Measurements from ENCODE around the gene HEG1. TPM values are rescaled to one million over a fixed set of nuclear protein-coding genes. Genes with fewer than 3 reads are reported as not detected.
A peak's percentile ranks its signal among the peaks of the same experiment; 100 is the strongest.

HEG1 gene
- total and polyA plus RNA-seq, 2 experiments from 2014 or later, result 27.2 to 27.3 TPM

DNA sequence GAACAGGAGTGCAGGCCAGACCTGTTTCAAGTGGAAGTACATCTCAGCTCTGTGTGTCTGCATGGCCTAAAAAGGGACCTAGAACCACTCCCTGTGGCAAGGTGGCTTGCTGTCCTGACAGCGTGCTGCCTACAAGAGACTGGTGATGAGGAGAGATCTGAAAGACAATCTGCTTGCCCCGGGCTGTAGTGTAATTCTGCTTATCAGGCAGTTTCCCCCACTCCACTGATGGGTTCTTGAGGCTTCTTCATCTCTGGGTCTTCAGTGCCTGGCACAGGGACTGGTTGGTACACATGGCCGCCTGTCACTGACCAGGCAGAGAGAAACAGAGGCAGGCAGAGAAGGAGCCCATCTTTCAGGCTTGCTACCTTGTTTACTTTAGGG lies 57.6 kb downstream of the HEG1 start:
- H3K9me2 ChIP-seq (replicated peaks; ENCODE audit: insufficient read depth), result no peaks in the 10 kb centered on the region
- H3K27ac ChIP-seq, result no peak overlapping the region
- no peaks in the 10 kb centered on the region for H3K36me3 ChIP-seq (replicated peaks; ENCODE audit: insufficient read depth, low read depth)
- no peaks in the 10 kb centered on the region for H4K20me1 ChIP-seq (ENCODE audit: insufficient read depth, poor library complexity, severe bottlenecking)
- peaks cover 18% of the 10 kb centered on the region for H3K4me1 ChIP-seq (ENCODE audit: insufficient read depth)
- no peak overlapping the region for H3K4me2 ChIP-seq
- DNase-seq (ENCODE audit: low spot score), result no peak
- TF ChIP-seq EZH2 (IDR thresholded peaks at IDR 0.05; ENCODE audit: borderline replicate concordance) (no peak), EZH2phosphoT487 (IDR thresholded peaks at IDR 0.05; ENCODE audit: low read depth, severe bottlenecking, unreplicated experiment) (no peak)
- TF ChIP-seq, protein P1, sequence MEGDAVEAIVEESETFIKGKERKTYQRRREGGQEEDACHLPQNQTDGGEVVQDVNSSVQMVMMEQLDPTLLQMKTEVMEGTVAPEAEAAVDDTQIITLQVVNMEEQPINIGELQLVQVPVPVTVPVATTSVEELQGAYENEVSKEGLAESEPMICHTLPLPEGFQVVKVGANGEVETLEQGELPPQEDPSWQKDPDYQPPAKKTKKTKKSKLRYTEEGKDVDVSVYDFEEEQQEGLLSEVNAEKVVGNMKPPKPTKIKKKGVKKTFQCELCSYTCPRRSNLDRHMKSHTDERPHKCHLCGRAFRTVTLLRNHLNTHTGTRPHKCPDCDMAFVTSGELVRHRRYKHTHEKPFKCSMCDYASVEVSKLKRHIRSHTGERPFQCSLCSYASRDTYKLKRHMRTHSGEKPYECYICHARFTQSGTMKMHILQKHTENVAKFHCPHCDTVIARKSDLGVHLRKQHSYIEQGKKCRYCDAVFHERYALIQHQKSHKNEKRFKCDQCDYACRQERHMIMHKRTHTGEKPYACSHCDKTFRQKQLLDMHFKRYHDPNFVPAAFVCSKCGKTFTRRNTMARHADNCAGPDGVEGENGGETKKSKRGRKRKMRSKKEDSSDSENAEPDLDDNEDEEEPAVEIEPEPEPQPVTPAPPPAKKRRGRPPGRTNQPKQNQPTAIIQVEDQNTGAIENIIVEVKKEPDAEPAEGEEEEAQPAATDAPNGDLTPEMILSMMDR (IDR thresholded peaks at IDR 0.05; ENCODE audit: poor library complexity), result no peak
- H3K9me3 ChIP-seq (ENCODE audit: low read depth), result no peaks in the 10 kb centered on the region
- H2AFZ ChIP-seq, result no peak overlapping the region
- H3K4me3 ChIP-seq, result no peak overlapping the region
- H3K79me2 ChIP-seq, result no peaks in the 10 kb centered on the region
- 100% methylated on average over 3 of the region's 3 CpGs for WGBS (ENCODE audit: low lambda C conversion rate, missing lambda C conversion rate)
- H3K27me3 ChIP-seq, result no peaks in the 10 kb centered on the region

DNA sequence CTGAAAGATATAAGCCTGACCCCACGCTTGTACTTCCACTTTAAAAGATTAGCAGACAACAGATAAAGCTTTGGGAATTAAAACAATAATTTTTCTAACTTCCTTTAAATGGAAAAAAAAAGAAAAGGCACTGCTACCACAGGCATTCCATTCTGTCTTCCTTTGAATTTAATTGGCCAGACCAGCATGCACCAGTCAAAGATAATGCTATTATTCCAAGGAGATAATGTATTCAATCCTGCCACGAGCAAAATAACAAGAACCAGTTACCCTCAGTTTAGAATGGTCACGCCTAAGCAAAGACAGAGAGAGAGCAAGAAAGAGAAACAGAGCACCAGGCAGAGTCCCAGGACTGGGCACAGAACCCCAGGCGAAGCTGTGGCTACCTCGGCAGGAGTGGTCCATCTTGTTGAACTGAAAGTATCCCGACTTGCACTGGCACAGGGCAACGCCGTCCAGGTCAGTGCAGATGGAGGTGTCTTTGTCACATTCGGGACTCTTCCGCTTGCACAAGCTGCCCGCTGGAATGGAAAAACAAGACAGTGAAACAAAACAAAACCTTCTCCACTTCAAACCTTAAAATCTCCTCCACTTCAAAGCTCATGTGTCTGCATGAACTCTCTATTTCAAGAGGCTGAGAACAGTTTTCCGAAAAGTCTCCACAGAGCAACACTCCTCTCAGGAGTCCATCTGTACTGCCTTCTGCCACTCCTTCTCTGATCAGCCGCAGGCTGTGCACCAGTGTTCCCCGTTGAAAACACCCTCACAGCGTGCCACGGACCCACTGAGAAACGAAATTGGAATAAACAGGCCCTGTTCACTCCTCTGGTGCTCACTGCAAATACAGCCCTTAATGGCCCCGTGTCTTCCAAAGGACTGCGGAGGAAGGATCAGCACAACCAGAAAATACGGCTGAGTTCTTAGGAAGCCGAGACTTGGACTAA lies 58.2 kb downstream of the HEG1 start:
- H3K4me1 ChIP-seq (ENCODE audit: insufficient read depth), result peaks cover 14% of the 10 kb centered on the region
- no peak overlapping the region for H3K4me3 ChIP-seq
- no peak overlapping the region for H3K27ac ChIP-seq
- no peaks in the 10 kb centered on the region for H3K79me2 ChIP-seq
- TF ChIP-seq, protein P1 (IDR thresholded peaks at IDR 0.05; ENCODE audit: poor library complexity), result no peak
- WGBS (ENCODE audit: low lambda C conversion rate, missing lambda C conversion rate), result 89% methylated on average over 21 of the region's 21 CpGs
- no peaks in the 10 kb centered on the region for H3K36me3 ChIP-seq (replicated peaks; ENCODE audit: insufficient read depth, low read depth)
- H3K9me2 ChIP-seq (replicated peaks; ENCODE audit: insufficient read depth), result no peaks in the 10 kb centered on the region
- no peak overlapping the region for H3K4me2 ChIP-seq
- no peak overlapping the region for H2AFZ ChIP-seq
- no peaks in the 10 kb centered on the region for H3K27me3 ChIP-seq
- no peaks in the 10 kb centered on the region for H4K20me1 ChIP-seq (ENCODE audit: insufficient read depth, poor library complexity, severe bottlenecking)
- no peaks in the 10 kb centered on the region for H3K9me3 ChIP-seq (ENCODE audit: low read depth)
- no peak for DNase-seq (ENCODE audit: low spot score)

DNA sequence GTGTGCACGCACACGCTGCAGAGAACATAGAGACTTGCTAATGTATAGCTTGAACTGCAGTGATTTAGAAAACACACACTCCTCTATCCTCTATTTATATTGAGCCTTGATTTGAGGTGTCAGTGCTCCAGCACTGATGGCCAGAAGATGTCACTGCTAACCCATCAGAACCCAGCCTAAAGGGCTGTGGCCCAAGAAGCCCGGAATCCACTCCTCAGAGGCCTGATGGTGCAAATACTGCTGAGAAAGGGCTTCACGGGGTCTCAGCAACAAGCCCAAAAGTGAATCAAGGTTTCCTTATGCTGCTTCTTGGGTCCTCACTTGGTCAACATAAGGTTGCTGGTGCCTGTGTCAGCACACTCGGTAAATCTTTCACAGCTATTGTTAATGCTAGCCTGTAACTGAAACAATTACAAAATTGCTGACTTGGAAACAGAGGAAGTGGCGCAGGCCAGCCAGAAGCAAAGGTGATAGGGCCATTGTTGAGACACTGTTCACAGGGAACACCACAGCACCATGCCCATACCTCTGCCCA lies 60.3 kb downstream of the HEG1 start:
- no peaks in the 10 kb centered on the region for H4K20me1 ChIP-seq (ENCODE audit: insufficient read depth, poor library complexity, severe bottlenecking)
- H3K36me3 ChIP-seq (replicated peaks; ENCODE audit: insufficient read depth, low read depth), result no peaks in the 10 kb centered on the region
- no peak overlapping the region for H3K4me3 ChIP-seq
- no peaks in the 10 kb centered on the region for H3K9me3 ChIP-seq (ENCODE audit: low read depth)
- H3K27me3 ChIP-seq, result no peaks in the 10 kb centered on the region
- no peaks in the 10 kb centered on the region for H3K79me2 ChIP-seq
- H3K9me2 ChIP-seq (replicated peaks; ENCODE audit: insufficient read depth), result no peaks in the 10 kb centered on the region
- H3K4me1 ChIP-seq (ENCODE audit: insufficient read depth), result no peaks in the 10 kb centered on the region
- 61% methylated on average over 6 of the region's 6 CpGs for WGBS (ENCODE audit: low lambda C conversion rate, missing lambda C conversion rate)
- no peak overlapping the region for H2AFZ ChIP-seq
- peak; percentile 73 for DNase-seq (ENCODE audit: low spot score)
- peak overlapping the region; percentile 2 for H3K27ac ChIP-seq
- H3K4me2 ChIP-seq, result no peak overlapping the region
- no peak for TF ChIP-seq EZH2phosphoT487 (IDR thresholded peaks at IDR 0.05; ENCODE audit: low read depth, severe bottlenecking, unreplicated experiment)
- TF ChIP-seq, protein P1 (IDR thresholded peaks at IDR 0.05; ENCODE audit: poor library complexity), result peak; percentile 85
- TF ChIP-seq EZH2 (IDR thresholded peaks at IDR 0.05; ENCODE audit: borderline replicate concordance), result no peak
